ENCODE measurements around the gene APLF. TPM values are rescaled to one million over a fixed set of nuclear protein-coding genes. Genes with fewer than 3 reads are reported as not detected.

Gene APLF
- total RNA-seq, 1 donor from 2014 or later = 6.4 TPM

- intact Hi-C loops (cut with micrococcal nuclease) = no loop called here
- H3K27ac Mint-ChIP-seq = no peak overlapping the region
- ChIA-PET POLR2A (no interaction called here), CTCF (interaction anchor here (1.2 kb wide), 1 partner anchor 42 kb away, joined by 3 read pairs; no protein-coding TSS in a partner anchor)
- H3K27me3 Mint-ChIP-seq = no peaks in the 10 kb centered on the region
- no peak for DNase-seq
- H3K9me3 Mint-ChIP-seq = peaks cover 4% of the 10 kb centered on the region
- no peak for ATAC-seq (ENCODE audit: low read depth)
- H3K36me3 Mint-ChIP-seq (ENCODE audit: low read depth) = peaks cover 4% of the 10 kb centered on the region
- H3K4me3 Mint-ChIP-seq = no peak overlapping the region
- TF ChIP-seq CTCF (IDR thresholded peaks at IDR 0.05) = no peak
- H3K4me1 Mint-ChIP-seq = no peaks in the 10 kb centered on the region
Observed at GRCh38 chr2:68505603-68506159, 38.3 kb downstream of the APLF start.

GRCh38 chr2:68506170-68506569, 38.8 kb downstream of the APLF start:
- no peak for DNase-seq
- intact Hi-C loops (cut with micrococcal nuclease) = no loop called here
- Mint-ChIP-seq H3K9me3 (peaks cover 4% of the 10 kb centered on the region), H3K27ac (no peak overlapping the region), H3K36me3 (ENCODE audit: low read depth) (peaks cover 4% of the 10 kb centered on the region), H3K4me1 (no peaks in the 10 kb centered on the region), H3K27me3 (no peaks in the 10 kb centered on the region), H3K4me3 (no peak overlapping the region)
- POLR2A ChIA-PET = no interaction called here
- CTCF ChIA-PET = interaction anchor here (1.2 kb wide), 1 partner anchor 43 kb away, joined by 3 read pairs; no protein-coding TSS in a partner anchor
- ATAC-seq (ENCODE audit: low read depth) = no peak
- no peak for TF ChIP-seq CTCF (IDR thresholded peaks at IDR 0.05)

GRCh38 chr2:68512326-68512725, 44.9 kb downstream of the APLF start:
- ChIA-PET CTCF (no interaction called here), POLR2A (no interaction called here)
- no peaks in the 10 kb centered on the region for H3K4me1 Mint-ChIP-seq
- DNase-seq = no peak
- H3K4me3 Mint-ChIP-seq = no peak overlapping the region
- ATAC-seq (ENCODE audit: low read depth) = no peak
- H3K36me3 Mint-ChIP-seq (ENCODE audit: low read depth) = peaks cover 9% of the 10 kb centered on the region
- no peak overlapping the region for H3K27ac Mint-ChIP-seq
- no peaks in the 10 kb centered on the region for H3K27me3 Mint-ChIP-seq
- no peak for TF ChIP-seq CTCF (IDR thresholded peaks at IDR 0.05)
- H3K9me3 Mint-ChIP-seq = peaks cover 10% of the 10 kb centered on the region
- intact Hi-C loops (cut with micrococcal nuclease) = no loop called here

GRCh38 chr2:68512966-68513365, 45.6 kb downstream of the APLF start:
- DNase-seq (no peak), ATAC-seq (ENCODE audit: low read depth) (no peak)
- TF ChIP-seq CTCF (IDR thresholded peaks at IDR 0.05) = no peak
- CTCF ChIA-PET = no interaction called here
- Mint-ChIP-seq H3K4me3 (no peak overlapping the region), H3K36me3 (ENCODE audit: low read depth) (peaks cover 9% of the 10 kb centered on the region), H3K27me3 (no peaks in the 10 kb centered on the region), H3K9me3 (peaks cover 9% of the 10 kb centered on the region), H3K27ac (no peak overlapping the region), H3K4me1 (no peaks in the 10 kb centered on the region)
- POLR2A ChIA-PET = no interaction called here
- intact Hi-C loops (cut with micrococcal nuclease) = no loop called here

GRCh38 chr2:68514316-68514929, 47.0 kb downstream of the APLF start:
- H3K27ac Mint-ChIP-seq = no peak overlapping the region
- H3K4me3 Mint-ChIP-seq = no peak overlapping the region
- POLR2A ChIA-PET = no interaction called here
- intact Hi-C loops (cut with micrococcal nuclease) = no loop called here
- CTCF ChIA-PET = no interaction called here
- DNase-seq (no peak), ATAC-seq (ENCODE audit: low read depth) (no peak)
- H3K36me3 Mint-ChIP-seq (ENCODE audit: low read depth) = peaks cover 5% of the 10 kb centered on the region
- TF ChIP-seq CTCF (IDR thresholded peaks at IDR 0.05) = no peak
- H3K27me3 Mint-ChIP-seq = no peaks in the 10 kb centered on the region
- peaks cover 5% of the 10 kb centered on the region for H3K9me3 Mint-ChIP-seq
- no peaks in the 10 kb centered on the region for H3K4me1 Mint-ChIP-seq
